Liver (tissue), 9 donors: ENCODE results near the gene NOP14. TPM values are rescaled to one million over a fixed set of nuclear protein-coding genes. Genes with fewer than 3 reads are reported as not detected.

Experiments used
- DNase-seq: peaks from one replicate; pipeline ENCODE4 v3.0.0-alpha.2; 2017; ENCODE audit warnings: low spot score
- H3K27ac ChIP-seq, 2 donors: one replicate each; pipeline ENCODE4 v1.7.0; 2013; ENCODE audit warnings: inconsistent platforms in 2 of 2, low read length in 2 of 2, control low read depth in 1 of 2, low read depth in 1 of 2, mild to moderate bottlenecking in 1 of 2
- H3K27me3 ChIP-seq, 4 donors: one replicate each; pipeline versions ENCODE4 v1.6.1 to v1.7.0; 2013; ENCODE audit warnings: low read length in 3 of 4, inconsistent platforms in 1 of 4, mild to moderate bottlenecking in 1 of 4, moderate library complexity in 1 of 4; ENCODE audit not compliant: control insufficient read depth in 4 of 4, insufficient read depth in 4 of 4
- H3K36me3 ChIP-seq, 4 donors: one replicate each; pipeline versions ENCODE4 v1.6.1 to v1.7.0; 2013; ENCODE audit warnings: low read length in 3 of 4, mild to moderate bottlenecking in 3 of 4, low read depth in 1 of 4, moderate library complexity in 1 of 4; ENCODE audit not compliant: control insufficient read depth in 4 of 4, insufficient read depth in 3 of 4
- H3K4me1 ChIP-seq, 4 donors: one replicate each; pipeline versions ENCODE4 v1.6.1 to v1.7.0; 2013; ENCODE audit warnings: low read length in 3 of 4, mild to moderate bottlenecking in 3 of 4, moderate library complexity in 1 of 4; ENCODE audit not compliant: control insufficient read depth in 4 of 4, insufficient read depth in 4 of 4
- H3K4me3 ChIP-seq, 3 donors: one replicate each; pipeline versions ENCODE4 v1.6.1 to v1.7.0; 2013; ENCODE audit warnings: low read length in 3 of 3, control low read depth in 1 of 3, low read depth in 1 of 3, mild to moderate bottlenecking in 1 of 3
- H3K9ac ChIP-seq, 2 donors: one replicate each; pipeline ENCODE4 v1.7.0; 2013; ENCODE audit warnings: low read length in 2 of 2, mild to moderate bottlenecking in 2 of 2, moderate library complexity in 2 of 2, control low read depth in 1 of 2, low read depth in 1 of 2
- H3K9me3 ChIP-seq, 4 donors: one replicate each; pipeline versions ENCODE4 v1.6.1 to v1.7.0; 2013; ENCODE audit warnings: low read length in 3 of 4; ENCODE audit not compliant: control insufficient read depth in 4 of 4
- FOXA1 ChIP-seq: IDR thresholded peaks from 2 replicates; pipeline ENCODE4 v1.6.1; 2016; ENCODE audit warnings: antibody characterized with exemption
- HNF4A ChIP-seq, 2 donors: conservative IDR thresholded peaks; 2 replicates each; pipeline ENCODE4 v1.6.1; 2016; ENCODE audit warnings: antibody characterized with exemption in 2 of 2, mild to moderate bottlenecking in 2 of 2
- HNF4G ChIP-seq: IDR thresholded peaks from 2 replicates; pipeline ENCODE4 v1.6.1; 2016; ENCODE audit warnings: antibody characterized with exemption
- JUND ChIP-seq, 2 donors: IDR thresholded peaks; 2 replicates each; pipeline ENCODE4 v1.6.1; 2016; ENCODE audit warnings: antibody characterized with exemption in 2 of 2
- NR2F2 ChIP-seq: IDR thresholded peaks from 2 replicates; pipeline ENCODE4 v1.6.1; 2016; ENCODE audit warnings: antibody characterized with exemption
- RXRA ChIP-seq, 2 donors: IDR thresholded peaks; 2 replicates each; pipeline ENCODE4 v1.6.1; 2017 to 2018; ENCODE audit warnings: antibody characterized with exemption in 2 of 2, mild to moderate bottlenecking in 1 of 2
- SP1 ChIP-seq: IDR thresholded peaks from 2 replicates; pipeline ENCODE4 v1.6.1; 2018; ENCODE audit warnings: antibody characterized with exemption, mild to moderate bottlenecking
- TAF1 ChIP-seq: conservative IDR thresholded peaks from 2 replicates; pipeline ENCODE4 v1.6.1; 2016; ENCODE audit warnings: antibody characterized with exemption, mild to moderate bottlenecking
- WGBS: extraction: QIAGEN DNeasy Blood & Tissue Kit; methylation state at CpG from one replicate; pipeline ENCODE4 v1.1.7; 2013; 5-methylcytosine and 5-hydroxymethylcytosine counted together
- polyA plus RNA-seq, 2 donors: library from polyadenylated mRNA; stranded (reverse) in 1 of 2; unstranded in 1 of 2; fragments of 200-250 nt in 1 of 2; fragments of >200 nt in 1 of 2; fragmentation: Nextera tagmentation in 1 of 2; extraction: Ambion mirVana in 1 of 2; gene quantifications; one replicate each; pipeline versions ENCODE4 v1.2.1 to v1.2.3, GENCODE V29; 2013 to 2015
- total RNA-seq, 2 donors: library from RNA; depleted of rRNA; stranded (reverse); fragments of >200 nt; gene quantifications; one replicate each; pipeline ENCODE4 v1.2.3, GENCODE V29; 2014
- TF ChIP-seq, protein P1 (sequence below): IDR thresholded peaks from 2 replicates; pipeline ENCODE4 v1.6.1; 2016; ENCODE audit warnings: antibody characterized with exemption
- TF ChIP-seq, protein P2 (sequence below): fragments of 150-350 bp; IDR thresholded peaks from 2 replicates; pipeline ENCODE4 v1.5.1; 2017; ENCODE audit warnings: improper control_type of control experiment, low read depth, low read length; ENCODE audit not compliant: missing input control
- TF ChIP-seq, protein P3 (sequence below): IDR thresholded peaks from 2 replicates; pipeline ENCODE4 v1.6.1; 2016; ENCODE audit warnings: antibody characterized with exemption, mild to moderate bottlenecking
- TF ChIP-seq, protein P4 (sequence below): IDR thresholded peaks from 2 replicates; pipeline ENCODE4 v1.6.1; 2016; ENCODE audit warnings: antibody characterized with exemption
- TF ChIP-seq, protein P5 (sequence below): IDR thresholded peaks from 2 replicates; pipeline ENCODE4 v1.6.1; 2016; ENCODE audit warnings: antibody characterized with exemption
- donor health status: healthy.
- donor health status: healthy.
- donor health status: healthy.
- donor health status: healthy.
- donor health status: healthy.

The NOP14 gene
- total and polyA plus RNA-seq, 4 donors = 10.5 to 22.9 (median 14.4) TPM

DNA sequence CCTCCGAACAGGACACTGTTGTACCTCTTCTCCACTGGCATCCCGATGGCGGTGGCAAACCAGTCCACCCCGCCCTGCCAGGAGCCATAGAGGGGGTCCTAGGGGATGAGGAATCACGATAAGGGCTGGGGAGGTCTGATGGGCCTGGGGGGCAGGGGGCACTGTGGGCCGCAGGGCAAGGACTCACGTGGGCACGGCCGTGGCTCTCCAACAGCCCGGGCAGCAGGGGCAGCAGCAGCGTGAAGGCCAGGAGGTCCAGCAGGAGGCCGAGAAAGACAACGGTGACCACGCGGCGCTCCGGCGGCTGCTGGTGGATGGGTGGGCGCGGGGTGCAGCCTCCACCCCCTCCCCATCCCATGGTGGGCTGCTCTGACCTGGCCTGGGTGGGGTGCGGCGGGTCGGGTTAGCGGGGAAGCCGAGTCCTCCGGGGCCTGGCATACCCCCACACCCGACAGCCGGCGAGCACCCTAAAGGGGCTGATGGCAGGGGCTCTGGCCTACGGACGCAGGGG, 29.6 kb downstream of the NOP14 start:
- no peak for TF ChIP-seq NR2F2
- TF ChIP-seq JUND (IDR thresholded peaks at IDR 0.05) = no peak
- no peak for TF ChIP-seq SP1
- TF ChIP-seq, protein P1, sequence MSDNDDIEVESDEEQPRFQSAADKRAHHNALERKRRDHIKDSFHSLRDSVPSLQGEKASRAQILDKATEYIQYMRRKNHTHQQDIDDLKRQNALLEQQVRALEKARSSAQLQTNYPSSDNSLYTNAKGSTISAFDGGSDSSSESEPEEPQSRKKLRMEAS = no peak
- TF ChIP-seq, protein P2, sequence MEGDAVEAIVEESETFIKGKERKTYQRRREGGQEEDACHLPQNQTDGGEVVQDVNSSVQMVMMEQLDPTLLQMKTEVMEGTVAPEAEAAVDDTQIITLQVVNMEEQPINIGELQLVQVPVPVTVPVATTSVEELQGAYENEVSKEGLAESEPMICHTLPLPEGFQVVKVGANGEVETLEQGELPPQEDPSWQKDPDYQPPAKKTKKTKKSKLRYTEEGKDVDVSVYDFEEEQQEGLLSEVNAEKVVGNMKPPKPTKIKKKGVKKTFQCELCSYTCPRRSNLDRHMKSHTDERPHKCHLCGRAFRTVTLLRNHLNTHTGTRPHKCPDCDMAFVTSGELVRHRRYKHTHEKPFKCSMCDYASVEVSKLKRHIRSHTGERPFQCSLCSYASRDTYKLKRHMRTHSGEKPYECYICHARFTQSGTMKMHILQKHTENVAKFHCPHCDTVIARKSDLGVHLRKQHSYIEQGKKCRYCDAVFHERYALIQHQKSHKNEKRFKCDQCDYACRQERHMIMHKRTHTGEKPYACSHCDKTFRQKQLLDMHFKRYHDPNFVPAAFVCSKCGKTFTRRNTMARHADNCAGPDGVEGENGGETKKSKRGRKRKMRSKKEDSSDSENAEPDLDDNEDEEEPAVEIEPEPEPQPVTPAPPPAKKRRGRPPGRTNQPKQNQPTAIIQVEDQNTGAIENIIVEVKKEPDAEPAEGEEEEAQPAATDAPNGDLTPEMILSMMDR = no peak
- TF ChIP-seq FOXA1 = no peak
- TF ChIP-seq, protein P3, sequence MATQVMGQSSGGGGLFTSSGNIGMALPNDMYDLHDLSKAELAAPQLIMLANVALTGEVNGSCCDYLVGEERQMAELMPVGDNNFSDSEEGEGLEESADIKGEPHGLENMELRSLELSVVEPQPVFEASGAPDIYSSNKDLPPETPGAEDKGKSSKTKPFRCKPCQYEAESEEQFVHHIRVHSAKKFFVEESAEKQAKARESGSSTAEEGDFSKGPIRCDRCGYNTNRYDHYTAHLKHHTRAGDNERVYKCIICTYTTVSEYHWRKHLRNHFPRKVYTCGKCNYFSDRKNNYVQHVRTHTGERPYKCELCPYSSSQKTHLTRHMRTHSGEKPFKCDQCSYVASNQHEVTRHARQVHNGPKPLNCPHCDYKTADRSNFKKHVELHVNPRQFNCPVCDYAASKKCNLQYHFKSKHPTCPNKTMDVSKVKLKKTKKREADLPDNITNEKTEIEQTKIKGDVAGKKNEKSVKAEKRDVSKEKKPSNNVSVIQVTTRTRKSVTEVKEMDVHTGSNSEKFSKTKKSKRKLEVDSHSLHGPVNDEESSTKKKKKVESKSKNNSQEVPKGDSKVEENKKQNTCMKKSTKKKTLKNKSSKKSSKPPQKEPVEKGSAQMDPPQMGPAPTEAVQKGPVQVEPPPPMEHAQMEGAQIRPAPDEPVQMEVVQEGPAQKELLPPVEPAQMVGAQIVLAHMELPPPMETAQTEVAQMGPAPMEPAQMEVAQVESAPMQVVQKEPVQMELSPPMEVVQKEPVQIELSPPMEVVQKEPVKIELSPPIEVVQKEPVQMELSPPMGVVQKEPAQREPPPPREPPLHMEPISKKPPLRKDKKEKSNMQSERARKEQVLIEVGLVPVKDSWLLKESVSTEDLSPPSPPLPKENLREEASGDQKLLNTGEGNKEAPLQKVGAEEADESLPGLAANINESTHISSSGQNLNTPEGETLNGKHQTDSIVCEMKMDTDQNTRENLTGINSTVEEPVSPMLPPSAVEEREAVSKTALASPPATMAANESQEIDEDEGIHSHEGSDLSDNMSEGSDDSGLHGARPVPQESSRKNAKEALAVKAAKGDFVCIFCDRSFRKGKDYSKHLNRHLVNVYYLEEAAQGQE = no peak
- TF ChIP-seq RXRA (IDR thresholded peaks at IDR 0.05) = no peak
- no peak for DNase-seq
- Histone ChIP-seq H3K4me1 (peaks cover 9 to 35% (median 27%) of the 10 kb centered on the region in 4 donors), H3K4me3 (peak overlapping the region in 2 of 3 donors; percentile 43 to 91), H3K27me3 (no peaks in the 10 kb centered on the region), H3K9ac (no peak overlapping the region), H3K36me3 (peaks cover 0 to 15% (median 6%) of the 10 kb centered on the region in 4 donors), H3K27ac (peak overlapping the region; percentile 55 to 56), H3K9me3 (no peaks in the 10 kb centered on the region)
- 49% methylated on average over 31 of the region's 31 CpGs for WGBS

DNA sequence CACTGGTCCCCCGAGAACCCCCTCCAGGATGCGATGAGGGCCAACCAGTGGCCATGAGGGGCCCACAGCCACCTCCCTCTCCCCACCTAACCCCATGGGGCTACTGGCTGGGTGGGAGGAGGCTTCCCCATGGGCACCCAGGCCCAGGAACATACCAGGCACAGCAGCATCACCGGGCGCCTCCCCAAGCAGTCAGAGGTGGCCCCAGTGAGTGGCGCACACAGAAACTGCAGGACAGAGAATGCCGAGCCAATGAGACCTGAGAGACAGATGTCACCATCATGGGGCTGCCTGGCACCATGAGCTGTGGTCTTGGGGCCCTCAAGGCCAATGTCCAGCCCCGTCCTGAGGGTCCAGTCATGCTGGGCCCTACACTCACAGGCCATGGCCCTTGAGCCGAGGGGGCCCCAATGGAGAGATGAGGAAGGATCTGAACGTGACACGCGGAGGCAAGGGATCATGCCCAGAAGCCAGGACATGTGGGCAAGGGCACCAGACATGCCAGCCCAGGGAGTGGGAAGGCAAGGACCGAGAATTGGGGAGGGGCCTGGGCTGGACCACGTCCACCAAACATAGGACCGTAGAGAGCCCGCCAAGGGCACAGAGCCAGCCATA, 30.1 kb downstream of the NOP14 start:
- Histone ChIP-seq H3K9me3 (no peaks in the 10 kb centered on the region), H3K4me1 (peaks cover 9 to 35% (median 27%) of the 10 kb centered on the region in 4 donors), H3K9ac (no peak overlapping the region), H3K36me3 (peaks cover 0 to 14% (median 8%) of the 10 kb centered on the region in 4 donors), H3K27me3 (no peaks in the 10 kb centered on the region), H3K4me3 (no peak overlapping the region), H3K27ac (peak overlapping the region in 1 of 2 donors; percentile 55)
- no peak for DNase-seq
- TF ChIP-seq, protein P4, sequence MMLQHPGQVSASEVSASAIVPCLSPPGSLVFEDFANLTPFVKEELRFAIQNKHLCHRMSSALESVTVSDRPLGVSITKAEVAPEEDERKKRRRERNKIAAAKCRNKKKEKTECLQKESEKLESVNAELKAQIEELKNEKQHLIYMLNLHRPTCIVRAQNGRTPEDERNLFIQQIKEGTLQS = no peak
- TF ChIP-seq SP1 = no peak
- TF ChIP-seq HNF4G = no peak
- TF ChIP-seq TAF1 = no peak
- TF ChIP-seq HNF4A (conservative IDR thresholded peaks at IDR 0.05) = no peak
- no peak for TF ChIP-seq RXRA (IDR thresholded peaks at IDR 0.05)
- TF ChIP-seq, protein P3 = no peak
- TF ChIP-seq, protein P2 = no peak
- TF ChIP-seq, protein P5, sequence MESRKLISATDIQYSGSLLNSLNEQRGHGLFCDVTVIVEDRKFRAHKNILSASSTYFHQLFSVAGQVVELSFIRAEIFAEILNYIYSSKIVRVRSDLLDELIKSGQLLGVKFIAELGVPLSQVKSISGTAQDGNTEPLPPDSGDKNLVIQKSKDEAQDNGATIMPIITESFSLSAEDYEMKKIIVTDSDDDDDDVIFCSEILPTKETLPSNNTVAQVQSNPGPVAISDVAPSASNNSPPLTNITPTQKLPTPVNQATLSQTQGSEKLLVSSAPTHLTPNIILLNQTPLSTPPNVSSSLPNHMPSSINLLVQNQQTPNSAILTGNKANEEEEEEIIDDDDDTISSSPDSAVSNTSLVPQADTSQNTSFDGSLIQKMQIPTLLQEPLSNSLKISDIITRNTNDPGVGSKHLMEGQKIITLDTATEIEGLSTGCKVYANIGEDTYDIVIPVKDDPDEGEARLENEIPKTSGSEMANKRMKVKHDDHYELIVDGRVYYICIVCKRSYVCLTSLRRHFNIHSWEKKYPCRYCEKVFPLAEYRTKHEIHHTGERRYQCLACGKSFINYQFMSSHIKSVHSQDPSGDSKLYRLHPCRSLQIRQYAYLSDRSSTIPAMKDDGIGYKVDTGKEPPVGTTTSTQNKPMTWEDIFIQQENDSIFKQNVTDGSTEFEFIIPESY = no peak
- 84% methylated on average over 15 of the region's 15 CpGs for WGBS
